HG03520 (cell line): ENCODE data around the gene P2RX2.
"Not testable (repeated sequence)": the region's sequence is repeated elsewhere in the genome, so short reads cannot be mapped to it uniquely, and the experiment has no call there.

Source experiments
- ATAC-seq: cut with Tn5 transposase; IDR thresholded peaks from one replicate; pipeline ENCODE4 v1.9.1; 2021; ENCODE audit warnings: mild to moderate bottlenecking, moderate library complexity; ENCODE audit not compliant: unreplicated experiment

The P2RX2 gene

DNA sequence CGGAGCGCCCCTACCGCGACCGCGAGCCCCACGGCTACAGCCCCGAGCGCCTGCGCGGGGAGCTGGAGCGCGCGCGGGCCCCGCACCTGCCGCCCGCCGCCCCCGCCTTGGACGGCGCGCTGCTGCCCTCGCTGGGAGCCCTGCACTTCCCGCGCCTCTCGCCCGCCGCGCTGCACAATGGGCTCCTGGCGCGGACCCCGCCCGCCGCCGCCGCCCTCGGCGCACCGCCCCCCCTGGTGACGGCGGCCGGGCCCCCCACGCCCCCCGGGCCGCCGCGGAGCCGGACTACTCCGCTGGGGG, 35.2 kb upstream of the P2RX2 start:
- ATAC-seq, result no peak

- ATAC-seq, result no peak
Measured at GRCh38 chr12:132583736-132584135, 34.8 kb upstream of the P2RX2 start.

- ATAC-seq, result no peak
Measured at GRCh38 chr12:132584429-132584828, 34.1 kb upstream of the P2RX2 start.

DNA sequence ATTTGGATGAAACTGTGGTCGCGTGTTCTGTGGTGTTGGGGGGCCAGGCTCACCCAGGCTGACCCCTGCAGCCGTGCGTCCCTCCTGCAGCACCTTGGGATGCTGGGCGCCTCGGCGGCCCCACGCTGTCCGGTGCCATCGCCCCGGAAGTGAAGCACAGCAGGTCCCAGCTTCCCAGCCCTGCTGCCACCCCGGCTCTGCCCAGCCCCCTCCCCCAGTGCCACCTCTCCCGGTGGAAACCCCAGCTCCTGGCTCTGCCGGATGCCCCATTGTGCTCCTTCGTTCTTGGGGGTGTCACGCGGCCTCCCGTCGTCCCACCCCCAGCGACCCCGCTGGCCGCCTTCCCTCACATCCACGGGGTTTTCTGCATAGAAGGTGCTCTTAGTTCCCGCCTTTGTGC, 33.4 kb upstream of the P2RX2 start:
- no peak for ATAC-seq

- ATAC-seq, result no peak
Measured at GRCh38 chr12:132586929-132587328, 31.6 kb upstream of the P2RX2 start.

DNA sequence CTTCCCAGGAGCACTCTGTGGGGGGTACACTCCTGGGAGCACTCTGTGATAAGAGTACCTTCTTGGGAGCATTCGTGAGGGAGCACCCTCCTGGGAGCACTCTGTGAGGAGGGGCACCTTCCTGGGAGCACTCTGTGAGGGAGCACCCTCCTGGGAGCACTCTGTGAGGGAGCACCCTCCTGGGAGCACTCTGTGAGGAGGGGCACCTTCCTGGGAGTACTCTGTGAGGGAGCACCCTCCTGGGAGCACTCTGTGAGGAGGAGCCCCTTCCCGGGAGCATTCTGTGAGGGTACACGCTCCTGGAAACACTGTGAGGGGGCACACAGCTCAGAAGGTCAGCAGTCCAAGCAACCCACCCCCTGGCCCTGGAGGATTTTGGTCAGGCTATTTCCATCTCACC, 30.8 kb upstream of the P2RX2 start:
- ATAC-seq, result no peak

DNA sequence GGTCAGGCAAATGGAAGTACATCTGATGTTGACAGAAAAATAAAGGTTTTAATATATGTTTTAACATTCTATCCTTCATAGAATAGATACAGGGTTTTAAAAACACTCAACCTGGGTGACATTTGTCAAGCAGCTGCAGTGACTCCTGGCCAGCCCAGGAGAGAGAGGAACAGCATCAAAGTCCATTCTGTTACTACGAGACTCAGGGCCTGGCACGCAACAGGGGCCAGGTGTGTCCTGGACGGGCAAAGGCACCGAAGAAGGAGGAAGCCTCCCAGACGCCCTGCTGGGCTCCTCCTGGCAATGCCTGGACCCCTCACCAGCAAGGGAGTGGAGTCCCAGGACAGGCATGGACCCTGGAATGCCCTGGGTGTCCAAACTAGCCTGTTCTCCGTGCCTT, 30.3 kb upstream of the P2RX2 start:
- no peak for ATAC-seq

- no peak for ATAC-seq
Measured at GRCh38 chr12:132588821-132589669, 29.5 kb upstream of the P2RX2 start.

DNA sequence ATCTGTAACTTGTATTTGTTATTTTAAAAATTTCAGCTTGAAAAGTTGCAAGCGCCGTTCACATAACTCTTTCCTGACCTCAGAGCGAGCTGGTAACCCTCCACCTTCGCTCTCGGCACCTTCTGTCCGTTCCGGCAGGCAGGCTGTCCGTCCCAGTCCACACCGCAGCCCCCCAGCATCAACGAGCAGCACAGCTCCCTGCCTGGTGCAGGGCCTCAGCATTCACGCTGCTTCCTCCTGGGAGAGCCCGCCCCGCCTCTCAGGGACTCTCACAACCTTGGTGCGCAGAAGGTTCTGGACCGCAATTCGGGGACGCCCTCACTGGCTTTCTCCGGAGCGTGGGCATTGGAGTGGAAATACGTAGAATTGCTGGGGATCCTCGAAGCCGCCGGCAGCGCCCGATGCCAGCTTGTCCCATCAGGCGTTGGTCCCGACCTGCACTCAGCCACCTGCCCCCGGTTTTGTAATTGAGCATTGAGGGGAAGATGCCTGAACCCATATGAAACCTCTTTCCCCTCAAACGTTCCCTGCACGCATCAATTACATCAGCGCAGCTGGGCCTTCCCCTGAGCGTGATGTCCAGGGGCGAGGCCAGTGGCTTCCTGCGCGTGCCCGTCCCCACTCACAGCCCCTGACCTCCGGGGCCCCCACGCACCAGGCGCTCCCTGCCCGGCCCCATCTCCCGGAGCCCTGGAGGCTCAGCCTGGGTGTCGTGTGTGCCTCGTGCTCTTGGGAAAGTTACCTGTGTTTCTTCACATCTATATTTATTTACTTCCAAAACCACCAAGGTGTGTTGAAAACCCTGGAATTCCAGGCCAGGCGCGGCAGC, 27.3 kb upstream of the P2RX2 start:
- ATAC-seq, result no peak

DNA sequence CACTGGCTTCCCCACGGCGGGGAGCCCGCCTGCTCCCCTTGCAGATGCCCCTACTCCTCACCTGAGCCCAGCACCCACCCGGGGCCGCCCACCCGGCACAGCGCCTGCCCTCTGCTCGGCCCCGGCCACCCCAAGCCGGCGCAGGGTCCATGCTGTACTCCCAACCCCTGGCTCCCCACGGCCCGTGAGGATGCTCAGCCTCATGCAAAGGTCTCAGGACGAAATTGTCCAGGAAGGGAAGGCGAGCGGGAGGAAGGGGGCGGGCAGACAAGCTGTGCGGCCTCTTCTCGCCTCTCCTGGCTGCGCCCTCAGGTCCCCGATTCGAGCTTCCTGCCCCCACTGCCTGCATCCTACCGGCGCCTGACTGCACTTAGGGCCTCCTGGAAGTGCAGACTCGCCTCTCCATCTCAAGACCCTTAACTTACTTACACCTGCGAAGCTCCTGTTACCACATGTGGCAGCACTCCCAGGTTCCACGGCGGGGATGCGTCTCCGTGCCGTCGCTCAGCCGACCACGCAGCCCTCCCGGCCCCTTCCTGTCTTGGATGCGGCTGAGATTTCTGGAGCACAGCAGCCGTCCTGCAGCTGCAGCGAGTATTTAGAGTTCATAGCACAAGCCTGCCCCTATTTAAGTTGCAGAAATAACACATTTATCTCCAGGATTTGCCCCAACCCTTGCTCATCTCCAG, 26.1 kb upstream of the P2RX2 start:
- ATAC-seq, result no peak

- no peak for ATAC-seq
Measured at GRCh38 chr12:132593071-132593470, 25.5 kb upstream of the P2RX2 start.

- ATAC-seq, result no peak
Measured at GRCh38 chr12:132593521-132593920, 25.1 kb upstream of the P2RX2 start.

DNA sequence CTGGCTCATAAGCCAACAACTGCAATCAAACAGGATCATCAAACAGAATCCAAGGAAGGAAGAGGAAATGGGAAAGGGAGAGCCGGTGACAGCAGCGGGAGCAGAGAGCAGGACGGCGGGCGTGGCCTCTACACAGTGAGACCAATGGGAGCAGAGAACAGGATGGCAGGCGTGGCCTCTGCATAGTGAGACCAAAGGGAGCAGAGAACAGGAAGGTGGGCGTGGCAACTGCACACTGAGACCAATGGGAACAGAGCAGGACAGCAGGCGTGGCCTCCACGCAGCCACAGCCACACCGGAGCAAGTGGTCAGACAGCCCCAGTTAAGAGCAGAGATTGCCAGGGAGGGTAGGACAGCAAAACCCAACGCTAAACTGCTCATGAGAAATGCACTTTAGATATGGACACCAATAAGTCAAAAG, 24.6 kb upstream of the P2RX2 start:
- no peak for ATAC-seq

DNA sequence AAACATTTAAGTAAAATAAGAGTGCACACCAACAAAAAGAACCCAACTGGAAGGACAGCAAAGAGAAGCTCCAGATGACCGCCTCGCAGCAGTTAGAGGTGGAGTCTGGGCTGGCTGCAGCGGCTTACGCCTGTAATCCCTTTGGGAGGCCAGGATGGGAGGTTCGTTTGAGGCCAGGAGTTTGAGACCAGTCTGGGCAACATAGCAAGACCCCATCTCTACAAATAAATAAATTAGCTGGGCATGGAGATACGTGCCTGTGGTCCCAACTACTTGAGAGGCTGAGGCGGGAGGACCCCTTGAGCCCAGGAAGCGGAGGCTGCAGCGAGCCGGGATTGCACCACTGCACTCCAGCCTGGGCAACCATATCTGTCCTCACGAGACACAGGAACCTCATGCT, 23.4 kb upstream of the P2RX2 start:
- ATAC-seq, result no peak

DNA sequence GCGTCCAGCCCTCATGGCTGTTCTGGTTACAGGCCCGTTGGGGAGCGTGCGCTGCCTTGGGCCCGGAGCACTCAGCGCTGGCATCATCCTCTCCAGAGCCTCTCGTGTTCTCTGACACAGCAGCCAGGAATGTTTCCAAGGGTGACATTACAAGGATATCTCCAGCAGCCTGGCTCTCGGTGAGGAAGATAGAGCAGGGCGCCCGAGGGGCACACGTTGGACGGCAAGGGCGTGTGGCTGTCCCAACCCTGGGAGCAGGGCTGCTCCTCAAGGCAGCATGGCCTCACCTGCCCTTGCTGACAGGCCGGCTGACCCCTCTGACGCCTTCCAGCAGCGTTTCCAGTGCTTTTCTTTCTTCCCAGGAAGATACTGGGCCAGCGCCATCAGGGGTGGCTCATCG, 22.6 kb upstream of the P2RX2 start:
- ATAC-seq, result no peak

DNA sequence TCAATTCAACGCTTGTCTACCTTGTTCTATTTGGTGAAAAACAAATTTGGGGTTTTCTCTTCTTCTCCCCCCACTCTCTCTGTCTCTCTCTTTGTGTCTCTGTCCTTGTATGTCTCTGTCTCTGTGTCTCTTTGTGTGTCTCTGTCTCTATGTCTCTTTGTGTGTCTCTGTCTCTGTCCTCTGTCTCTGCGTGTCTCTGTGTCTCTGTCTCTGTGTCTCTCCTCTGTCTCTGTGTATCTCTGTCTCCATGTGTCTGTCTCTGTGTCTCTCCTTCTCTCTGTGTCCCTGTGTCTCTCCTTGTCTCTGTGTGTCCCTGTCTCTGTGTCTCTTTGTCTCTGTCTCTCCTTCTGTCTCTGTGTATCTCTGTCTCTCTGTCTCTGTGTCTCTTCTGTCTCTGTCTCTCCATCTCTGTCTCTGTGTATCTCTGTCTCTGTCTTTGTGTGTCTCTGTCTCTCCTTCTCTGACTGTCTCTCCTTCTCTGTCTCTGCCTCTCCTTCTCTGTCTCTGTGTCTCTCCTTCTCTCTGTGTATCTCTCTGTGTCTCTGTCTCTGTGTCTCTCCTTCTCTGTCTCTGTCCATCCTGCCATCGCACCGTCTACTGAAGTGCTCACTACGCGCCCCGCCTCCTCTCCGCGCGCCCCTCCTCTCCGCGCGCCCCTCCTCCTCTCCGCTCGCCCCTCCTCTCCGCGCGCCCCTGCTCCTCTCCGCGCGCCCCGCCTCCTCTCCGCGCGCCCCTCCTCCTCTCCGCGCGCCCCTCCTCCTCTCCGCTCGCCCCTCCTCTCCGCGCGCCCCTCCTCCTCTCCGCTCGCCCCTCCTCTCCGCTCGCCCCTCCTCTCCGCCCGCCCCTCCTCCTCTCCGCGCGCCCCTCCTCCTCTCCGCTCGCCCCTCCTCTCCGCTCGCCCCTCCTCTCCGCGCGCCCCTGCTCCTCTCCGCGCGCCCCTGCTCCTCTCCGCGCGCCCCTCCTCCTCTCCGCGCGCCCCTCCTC, 21.0 kb upstream of the P2RX2 start:
- no peak for ATAC-seq

DNA sequence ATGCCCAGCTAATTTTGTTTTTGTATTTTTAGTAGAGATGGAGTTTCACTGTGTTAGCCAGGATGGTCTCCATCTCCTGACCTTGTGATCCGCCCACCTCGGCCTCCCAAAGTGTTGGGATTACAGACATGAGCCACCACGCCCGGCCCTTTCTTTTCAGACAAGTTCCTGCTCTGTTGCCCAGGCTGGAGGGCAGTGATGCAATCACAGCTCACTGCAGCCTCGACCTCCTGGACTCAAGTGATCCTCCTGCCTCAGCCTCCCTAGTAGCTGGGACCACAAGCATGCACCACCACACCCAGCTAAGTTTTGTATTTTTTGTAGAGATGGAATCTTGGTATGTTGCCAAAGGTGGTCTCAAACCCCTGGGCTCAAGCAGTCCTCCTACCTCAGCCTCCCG, 19.1 kb upstream of the P2RX2 start:
- ATAC-seq, result not testable (repeated sequence)

DNA sequence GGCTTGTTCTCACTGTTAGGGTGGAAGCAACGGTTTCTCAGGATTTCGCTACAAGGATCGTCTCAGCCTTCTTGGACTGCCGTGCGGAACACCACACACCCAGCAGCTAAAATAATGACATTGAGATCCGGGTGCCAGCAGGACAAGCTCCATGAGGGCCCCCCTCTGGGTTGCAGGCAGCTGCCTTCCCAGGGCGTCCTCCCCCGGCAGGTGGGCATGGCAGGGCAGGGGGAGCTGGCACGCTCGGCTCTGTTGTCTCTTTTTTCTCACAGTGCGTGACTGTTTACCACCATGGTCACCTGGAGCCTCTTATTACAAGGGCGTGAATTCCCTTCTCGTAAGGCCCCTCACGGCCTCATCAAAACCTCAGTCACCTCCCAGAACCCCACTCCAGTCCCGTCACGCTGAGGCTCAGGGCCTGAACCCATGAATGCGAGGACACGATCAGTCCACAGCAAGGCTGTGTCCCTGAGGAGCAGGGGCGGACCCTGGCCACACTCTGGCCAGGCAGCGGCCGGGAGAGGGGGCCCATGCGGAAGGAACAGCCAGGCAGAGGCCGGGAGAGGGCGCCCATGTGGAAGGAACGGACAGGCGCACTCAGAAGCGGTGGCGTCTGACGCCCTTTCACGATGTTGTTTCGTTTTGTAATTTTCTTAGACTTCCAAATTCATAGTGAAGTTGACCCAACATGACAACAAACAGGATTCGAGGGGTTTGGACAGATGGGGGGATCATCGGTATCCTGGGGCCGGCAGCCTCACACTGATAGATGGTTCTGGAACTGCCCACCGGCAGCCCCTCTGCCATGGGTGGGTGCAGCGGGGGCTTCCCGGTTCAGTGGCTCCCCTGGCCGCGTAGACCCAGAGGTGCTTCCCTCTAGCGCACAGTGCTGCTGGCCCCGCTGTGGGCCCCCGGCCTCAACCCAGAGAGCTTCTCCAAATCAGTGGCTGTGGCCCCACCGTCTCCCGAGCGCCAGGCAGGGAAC, 18.2 kb upstream of the P2RX2 start:
- no peak for ATAC-seq

DNA sequence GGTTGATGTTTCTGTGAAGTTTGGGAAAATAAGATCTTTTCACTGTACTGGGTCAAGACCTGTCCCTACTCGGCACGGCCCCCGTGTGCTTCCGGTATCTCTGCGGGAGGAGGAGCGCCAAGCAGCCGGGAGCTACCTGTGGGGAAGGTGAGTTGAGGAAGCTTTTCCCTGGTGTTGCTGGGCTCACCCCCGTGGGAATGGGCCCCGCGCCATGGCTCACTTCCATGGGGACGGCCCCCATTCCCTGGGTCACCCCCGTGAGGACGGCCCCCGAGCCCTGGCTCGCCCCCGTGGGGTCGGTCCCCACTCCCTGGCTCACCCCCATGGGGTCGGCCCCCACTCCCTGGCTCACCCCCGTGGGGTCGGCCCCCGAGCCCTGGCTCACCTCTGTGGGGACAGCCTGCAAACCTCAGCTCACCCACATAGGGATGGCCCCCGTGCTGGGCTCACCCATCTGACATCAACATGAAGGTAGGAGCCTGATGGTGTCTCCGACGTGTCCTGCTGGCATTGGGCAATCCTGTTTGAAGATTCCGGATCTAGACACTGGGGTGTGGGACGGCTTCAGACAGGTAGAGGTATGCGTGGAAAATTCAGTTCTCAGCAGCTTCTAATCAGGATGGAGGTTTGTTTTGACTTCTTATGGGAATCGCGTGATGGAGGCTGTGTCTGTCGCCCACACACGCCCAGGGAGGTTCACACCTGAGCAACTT, 17.2 kb upstream of the P2RX2 start:
- ATAC-seq, result no peak
